ENCODE results near the gene FOXM1.
"Not testable (repeated sequence)": the region's sequence is repeated elsewhere in the genome, so short reads cannot be mapped to it uniquely, and the experiment has no call there.

Gene FOXM1

GRCh38 chr12:2884810-2885209 lies 7.8 kb upstream of the FOXM1 start:
- no peak overlapping the region for H3K4me3 ChIP-seq (ENCODE audit: low read depth, low read length)
- TF ChIP-seq CTCF (conservative IDR thresholded peaks at IDR 0.05; ENCODE audit: low read depth, low read length): no peak
- DNase-seq (ENCODE audit: low read depth): no peak

GRCh38 chr12:2879853-2880252 lies 2.9 kb upstream of the FOXM1 start:
- TF ChIP-seq CTCF (conservative IDR thresholded peaks at IDR 0.05; ENCODE audit: low read depth, low read length): no peak
- no peak overlapping the region for H3K4me3 ChIP-seq (ENCODE audit: low read depth, low read length)
- DNase-seq (ENCODE audit: low read depth): no peak

- peak; percentile 20 for TF ChIP-seq CTCF (conservative IDR thresholded peaks at IDR 0.05; ENCODE audit: low read depth, low read length)
- peak; percentile 67 for DNase-seq (ENCODE audit: low read depth)
- peak overlapping the region; percentile 85 for H3K4me3 ChIP-seq (ENCODE audit: low read depth, low read length)
Observed at GRCh38 chr12:2877953-2878732, 1.2 kb upstream of the FOXM1 start.

GRCh38 chr12:2876431-2877046 lies 435 bp downstream of the FOXM1 start:
- DNase-seq (ENCODE audit: low read depth): peak; percentile 20
- peak overlapping the region; percentile 85 for H3K4me3 ChIP-seq (ENCODE audit: low read depth, low read length)
- no peak for TF ChIP-seq CTCF (conservative IDR thresholded peaks at IDR 0.05; ENCODE audit: low read depth, low read length)

GRCh38 chr12:2868986-2869632 lies 7.9 kb downstream of the FOXM1 start:
- H3K4me3 ChIP-seq (ENCODE audit: low read depth, low read length): not testable (repeated sequence)
- DNase-seq (ENCODE audit: low read depth): peak; percentile 62

GRCh38 chr12:2864198-2864597 lies 12.8 kb downstream of the FOXM1 start:
- DNase-seq (ENCODE audit: low read depth): no peak
- TF ChIP-seq CTCF (conservative IDR thresholded peaks at IDR 0.05; ENCODE audit: low read depth, low read length): no peak
- H3K4me3 ChIP-seq (ENCODE audit: low read depth, low read length): no peak overlapping the region

- not testable (repeated sequence) for DNase-seq (ENCODE audit: low read depth); H3K4me3 ChIP-seq (ENCODE audit: low read depth, low read length)
Observed at GRCh38 chr12:2863402-2863801, 13.6 kb downstream of the FOXM1 start.

GRCh38 chr12:2862876-2863275 lies 14.1 kb downstream of the FOXM1 start:
- TF ChIP-seq CTCF (conservative IDR thresholded peaks at IDR 0.05; ENCODE audit: low read depth, low read length): no peak
- no peak for DNase-seq (ENCODE audit: low read depth)
- H3K4me3 ChIP-seq (ENCODE audit: low read depth, low read length): no peak overlapping the region
